A673 (cell line): ENCODE results near the gene OSGIN1.

ENCODE experiments used
- CTCF ChIP-seq: fragments of 300-800, 200-600 bp; sonication (generic); conservative IDR thresholded peaks from 2 replicates; pipeline ENCODE4 v1.5.1; 2017; ENCODE audit warnings: low read depth, mild to moderate bottlenecking, antibody characterized with exemption, low read length, moderate library complexity, mixed read lengths
- EZH2 ChIP-seq: fragments of 200-600 bp; sonication (generic); IDR thresholded peaks from 2 replicates; pipeline ENCODE4 v1.6.1; 2017; ENCODE audit warnings: borderline replicate concordance, low read depth, mild to moderate bottlenecking, mixed read lengths, antibody characterized with exemption, low read length; ENCODE audit not compliant: poor library complexity, severe bottlenecking

- no peak for TF ChIP-seq CTCF
- TF ChIP-seq EZH2: no peak
These were observed 56.2 kb downstream of the OSGIN1 start for GRCh38 chr16:84009282-84009681.
